IPS-NIHi11 (cell line): Measurements from ENCODE around the gene CCER1.
"Not testable (repeated sequence)": the region's sequence is repeated elsewhere in the genome, so short reads cannot be mapped to it uniquely, and the experiment has no call there.

Source experiments
- DNase-seq: peaks from one replicate; pipeline ENCODE4 v3.0.0; 2012; ENCODE audit warnings: mixed read lengths, low spot score

The CCER1 gene

GRCh38 chr12:90954921-90955320 lies at the start of gene CCER1:
Gene CCER1, minus strand, starts transcription at chr12:90955176. Its CDS starts 434 bp downstream, at chr12:90954742.
- DNase-seq: no peak

DNA sequence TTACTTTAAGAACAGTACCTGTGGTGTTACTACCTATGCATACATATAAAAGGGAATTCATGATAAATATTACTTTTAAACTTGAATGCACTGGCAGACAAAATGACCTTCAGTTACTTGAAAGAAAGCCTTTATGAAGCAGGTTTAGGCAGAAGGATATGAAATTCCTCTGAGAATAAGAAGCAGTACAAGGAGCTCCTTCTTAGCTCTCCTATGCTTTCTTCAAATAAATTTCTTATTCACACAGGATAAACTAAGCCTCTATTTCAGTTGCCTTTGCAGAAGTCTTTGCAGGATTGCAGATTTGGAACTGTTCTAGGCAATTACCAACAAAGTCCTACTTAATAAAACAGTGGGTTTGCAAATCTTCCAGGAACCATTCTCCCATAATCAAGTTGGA lies 48.8 kb upstream of the CCER1 start:
- no peak for DNase-seq

GRCh38 chr12:91001306-91001705 lies 46.3 kb upstream of the CCER1 start:
- DNase-seq: no peak

GRCh38 chr12:90999966-91000365 lies 45.0 kb upstream of the CCER1 start:
- DNase-seq: no peak

DNA sequence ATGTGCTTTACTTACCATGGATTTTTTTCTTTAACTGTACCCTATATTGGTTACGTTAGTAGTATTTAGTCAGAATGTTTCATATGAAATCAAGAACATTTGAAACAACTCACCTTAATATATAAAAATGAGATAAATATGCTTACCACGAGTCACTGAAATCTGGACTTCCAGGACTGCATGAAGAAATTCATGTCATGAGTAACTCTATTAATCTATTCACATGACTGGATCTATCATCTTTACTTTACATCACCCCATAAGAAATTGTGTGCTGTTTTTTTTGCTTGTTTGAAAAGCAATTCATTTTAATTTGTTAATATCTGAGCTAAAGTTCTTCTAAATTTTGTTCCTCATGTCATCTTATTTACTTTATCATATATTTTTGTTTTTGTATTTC lies 44.6 kb upstream of the CCER1 start:
- no peak for DNase-seq

DNA sequence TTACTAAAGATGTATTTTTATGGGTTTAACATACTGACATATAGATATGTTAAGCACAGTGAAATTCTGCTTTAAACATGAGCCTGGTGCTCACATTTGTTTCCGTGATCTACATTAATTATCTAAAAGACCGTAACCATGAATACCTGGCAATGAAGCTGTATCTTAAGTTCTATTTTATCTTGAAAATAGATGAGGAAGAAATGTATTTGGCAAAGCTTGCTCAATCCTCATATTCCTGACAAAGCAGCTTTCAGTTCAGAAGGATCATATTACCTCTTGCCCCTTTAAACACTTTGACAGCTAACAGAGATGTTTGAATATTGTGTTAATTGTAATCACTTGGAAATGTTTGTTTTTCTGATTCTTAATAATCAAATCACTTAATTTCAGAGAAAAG lies 40.0 kb upstream of the CCER1 start:
- DNase-seq: no peak

DNA sequence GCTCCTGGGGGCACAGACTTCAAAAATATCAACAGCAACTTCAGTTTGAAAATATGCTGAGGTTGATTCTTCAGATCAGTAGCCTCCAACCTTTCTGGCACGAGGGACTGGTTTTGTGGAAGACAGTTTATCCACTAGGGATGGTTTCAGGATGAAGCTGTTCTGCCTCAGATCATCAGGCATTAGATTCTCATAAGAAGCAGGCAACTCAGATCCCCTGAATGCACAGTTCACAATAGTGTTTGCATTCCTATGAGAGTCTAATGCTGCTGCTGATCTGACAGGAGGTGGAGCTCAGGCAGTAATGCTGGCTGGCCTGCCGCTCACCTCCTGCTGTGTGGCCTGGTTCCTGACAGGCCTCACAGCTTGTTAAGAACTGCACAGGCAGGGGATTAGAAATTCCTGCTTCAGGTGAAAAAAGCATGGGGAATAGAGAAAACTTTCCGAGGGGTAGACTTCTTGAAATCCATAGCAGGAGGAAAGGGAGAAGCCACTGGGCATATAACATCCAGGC lies 37.0 kb upstream of the CCER1 start:
- DNase-seq: no peak

GRCh38 chr12:90990611-90991010 lies 35.6 kb upstream of the CCER1 start:
- no peak for DNase-seq

- DNase-seq: no peak
Observed at GRCh38 chr12:90989686-90990111, 34.7 kb upstream of the CCER1 start.

GRCh38 chr12:90987520-90987919 lies 32.5 kb upstream of the CCER1 start:
- DNase-seq: no peak

- no peak for DNase-seq
Observed at GRCh38 chr12:90987101-90987500, 32.1 kb upstream of the CCER1 start.

DNA sequence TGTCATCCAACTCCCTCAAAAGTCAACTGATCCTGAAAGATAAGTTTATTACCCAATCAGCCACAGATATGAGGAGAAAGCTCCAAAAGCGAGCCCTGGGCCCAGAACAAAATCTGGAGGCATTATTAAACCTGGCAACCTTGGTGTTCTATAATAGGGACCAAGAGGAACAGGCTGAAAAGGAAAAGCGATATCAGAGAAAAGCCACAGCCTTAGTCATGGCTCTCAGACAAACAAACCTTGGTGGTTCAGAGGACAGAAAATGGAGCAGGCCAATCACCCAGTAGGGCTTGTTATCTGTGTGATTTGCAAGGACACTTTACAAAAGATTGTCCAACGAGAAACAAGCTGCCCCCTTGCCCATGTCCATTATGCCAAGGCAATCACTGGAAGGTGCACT lies 30.4 kb upstream of the CCER1 start:
- not testable (repeated sequence) for DNase-seq

DNA sequence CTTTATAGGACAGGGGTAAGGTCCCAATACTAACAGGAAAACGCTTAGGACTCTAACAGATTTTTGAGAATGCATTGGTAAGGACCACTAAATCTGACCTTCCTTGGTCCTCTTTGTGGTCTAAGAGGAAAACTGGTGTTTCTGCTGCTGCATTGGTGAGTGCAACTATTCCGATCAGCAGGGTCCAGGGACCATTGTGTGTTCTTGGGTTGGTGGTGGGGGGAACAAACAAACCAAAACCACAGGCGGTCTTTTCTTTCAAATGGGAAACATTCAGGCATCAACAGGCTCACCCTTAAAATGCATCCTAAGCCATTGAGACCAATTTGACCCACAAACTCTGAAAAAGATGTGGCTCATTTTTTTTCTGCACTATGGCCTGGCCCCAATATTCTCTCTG lies 29.1 kb upstream of the CCER1 start:
- peak; percentile 23 for DNase-seq

- no peak for DNase-seq
Observed at GRCh38 chr12:90982170-90982569, 27.2 kb upstream of the CCER1 start.

GRCh38 chr12:90979951-90980350 lies 25.0 kb upstream of the CCER1 start:
- DNase-seq: no peak

GRCh38 chr12:90979019-90979418 lies 24.0 kb upstream of the CCER1 start:
- no peak for DNase-seq

GRCh38 chr12:90978117-90978770 lies 23.3 kb upstream of the CCER1 start:
- DNase-seq: peak; percentile 43

DNA sequence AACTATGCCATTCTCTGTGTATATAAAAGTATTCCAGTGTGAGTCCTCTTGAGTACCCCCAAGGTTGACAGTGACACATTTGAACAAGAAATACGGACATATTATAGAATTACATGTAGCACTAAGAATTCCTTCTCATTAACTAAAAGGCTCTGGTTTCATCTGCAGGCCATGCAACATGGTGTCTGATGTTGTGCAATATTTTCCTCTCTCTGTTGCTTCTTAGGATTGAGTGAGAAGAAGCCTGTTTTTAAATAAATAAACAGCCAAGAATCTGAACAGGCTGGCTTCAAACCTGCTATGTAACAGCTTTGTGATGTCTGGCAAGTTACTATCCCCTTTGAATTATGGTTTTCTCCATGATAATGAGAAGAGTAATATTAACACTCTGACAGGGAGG lies 22.2 kb upstream of the CCER1 start:
- no peak for DNase-seq

GRCh38 chr12:90974286-90974685 lies 19.3 kb upstream of the CCER1 start:
- DNase-seq: no peak

DNA sequence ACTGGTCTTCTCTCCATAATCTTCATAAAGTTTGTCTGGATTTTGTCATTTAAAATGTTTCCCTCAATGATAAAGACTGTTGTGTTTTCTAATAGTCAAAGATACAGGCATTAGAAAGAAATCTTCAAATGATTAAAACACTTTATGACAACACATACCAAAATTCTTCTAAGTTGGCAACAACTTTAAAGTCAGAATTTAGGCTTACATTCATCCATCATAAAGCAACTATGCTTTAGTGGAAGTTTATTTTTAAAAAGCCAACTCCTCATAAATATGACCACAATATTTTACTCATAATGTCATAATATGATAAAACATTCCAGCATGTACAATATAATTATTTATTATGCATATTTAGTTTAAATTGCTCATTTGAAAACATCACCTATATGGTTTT lies 17.2 kb upstream of the CCER1 start:
- DNase-seq: no peak

GRCh38 chr12:90970911-90971310 lies 15.9 kb upstream of the CCER1 start:
- DNase-seq: no peak

GRCh38 chr12:90970471-90970870 lies 15.5 kb upstream of the CCER1 start:
- no peak for DNase-seq

DNA sequence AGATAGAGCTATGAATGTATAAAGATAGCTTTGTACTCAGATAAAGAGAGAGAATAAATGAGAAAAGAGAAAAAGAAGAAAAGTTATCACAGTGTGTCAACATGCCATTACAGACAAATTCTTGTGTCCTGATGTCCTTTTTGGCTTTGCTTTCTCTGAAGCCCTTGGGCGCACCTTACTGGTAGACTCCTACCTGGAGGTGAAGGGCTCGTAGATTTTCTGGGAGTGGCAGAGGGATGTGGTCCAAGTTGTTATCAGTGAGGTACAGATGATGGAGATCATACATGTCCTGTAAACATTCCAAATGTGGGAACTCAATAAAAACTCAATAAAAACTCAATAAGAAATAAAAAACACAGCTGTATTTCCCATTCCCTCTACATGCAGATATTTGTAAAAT lies 14.9 kb upstream of the CCER1 start:
- DNase-seq: no peak

DNA sequence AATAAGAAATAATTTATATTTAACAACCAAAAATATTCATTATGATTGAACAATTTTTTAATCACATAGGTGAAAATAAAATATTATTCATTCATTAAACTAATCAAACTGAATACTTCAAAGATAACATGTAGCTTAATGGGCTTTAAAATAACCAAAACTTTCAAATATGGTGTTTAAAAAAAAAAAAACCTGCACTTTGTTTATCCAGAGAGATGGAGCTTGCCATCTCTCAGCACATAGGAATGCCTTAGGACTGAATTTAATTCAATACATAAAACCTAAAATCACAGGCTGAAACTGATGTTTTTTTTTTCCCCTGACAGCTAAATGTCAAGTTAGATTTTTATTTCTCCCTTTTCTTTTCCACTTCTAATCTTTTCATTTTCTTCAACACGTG lies 14.4 kb upstream of the CCER1 start:
- no peak for DNase-seq
